Fibroblast of mammary gland (primary cell): Measurements from ENCODE around the gene PBRM1.

Source experiments
- DNase-seq: peaks from one replicate; pipeline ENCODE4 v3.0.0-alpha.2; 2010; ENCODE audit warnings: low read depth
- H3K4me3 ChIP-seq: 2 replicates; pipeline ENCODE4 v1.5.1; 2011; ENCODE audit warnings: low read depth, mild to moderate bottlenecking, low read length, moderate library complexity; ENCODE audit not compliant: control insufficient read depth
- TF ChIP-seq, protein P1 (sequence below): conservative IDR thresholded peaks from 2 replicates; pipeline ENCODE4 v1.5.1; 2011; ENCODE audit warnings: low read depth, low read length, inconsistent platforms; ENCODE audit not compliant: control insufficient read depth, insufficient read depth

Gene PBRM1

GRCh38 chr3:52645549-52645948, 40.2 kb downstream of the PBRM1 start:
- no peak overlapping the region for H3K4me3 ChIP-seq
- no peak for DNase-seq
- TF ChIP-seq, protein P1, sequence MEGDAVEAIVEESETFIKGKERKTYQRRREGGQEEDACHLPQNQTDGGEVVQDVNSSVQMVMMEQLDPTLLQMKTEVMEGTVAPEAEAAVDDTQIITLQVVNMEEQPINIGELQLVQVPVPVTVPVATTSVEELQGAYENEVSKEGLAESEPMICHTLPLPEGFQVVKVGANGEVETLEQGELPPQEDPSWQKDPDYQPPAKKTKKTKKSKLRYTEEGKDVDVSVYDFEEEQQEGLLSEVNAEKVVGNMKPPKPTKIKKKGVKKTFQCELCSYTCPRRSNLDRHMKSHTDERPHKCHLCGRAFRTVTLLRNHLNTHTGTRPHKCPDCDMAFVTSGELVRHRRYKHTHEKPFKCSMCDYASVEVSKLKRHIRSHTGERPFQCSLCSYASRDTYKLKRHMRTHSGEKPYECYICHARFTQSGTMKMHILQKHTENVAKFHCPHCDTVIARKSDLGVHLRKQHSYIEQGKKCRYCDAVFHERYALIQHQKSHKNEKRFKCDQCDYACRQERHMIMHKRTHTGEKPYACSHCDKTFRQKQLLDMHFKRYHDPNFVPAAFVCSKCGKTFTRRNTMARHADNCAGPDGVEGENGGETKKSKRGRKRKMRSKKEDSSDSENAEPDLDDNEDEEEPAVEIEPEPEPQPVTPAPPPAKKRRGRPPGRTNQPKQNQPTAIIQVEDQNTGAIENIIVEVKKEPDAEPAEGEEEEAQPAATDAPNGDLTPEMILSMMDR, result no peak

- DNase-seq, result peak; percentile 23
- TF ChIP-seq, protein P1, result no peak
- no peak overlapping the region for H3K4me3 ChIP-seq
These were observed 49.0 kb downstream of the PBRM1 start for GRCh38 chr3:52636673-52637072.

DNA sequence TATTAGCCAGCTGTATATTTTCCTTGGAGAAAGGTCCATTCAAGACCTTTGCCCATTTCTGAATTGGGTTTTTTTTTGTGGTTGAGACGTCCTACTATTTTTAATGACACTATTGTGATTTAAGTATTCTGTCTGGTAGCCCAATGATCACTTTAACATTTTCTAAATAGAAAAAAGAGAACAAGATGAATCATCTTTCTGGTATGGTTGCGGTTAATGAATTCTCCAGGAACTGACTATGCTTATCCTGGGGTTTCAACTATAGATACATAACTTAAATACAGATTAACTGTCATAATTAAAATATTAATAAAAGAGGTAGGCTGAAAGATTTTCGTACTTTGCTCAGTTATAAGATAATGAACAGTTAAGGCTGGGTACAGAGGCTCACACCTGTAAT, 51.9 kb downstream of the PBRM1 start:
- TF ChIP-seq, protein P1, result no peak
- H3K4me3 ChIP-seq, result no peak overlapping the region
- DNase-seq, result peak; percentile 24

DNA sequence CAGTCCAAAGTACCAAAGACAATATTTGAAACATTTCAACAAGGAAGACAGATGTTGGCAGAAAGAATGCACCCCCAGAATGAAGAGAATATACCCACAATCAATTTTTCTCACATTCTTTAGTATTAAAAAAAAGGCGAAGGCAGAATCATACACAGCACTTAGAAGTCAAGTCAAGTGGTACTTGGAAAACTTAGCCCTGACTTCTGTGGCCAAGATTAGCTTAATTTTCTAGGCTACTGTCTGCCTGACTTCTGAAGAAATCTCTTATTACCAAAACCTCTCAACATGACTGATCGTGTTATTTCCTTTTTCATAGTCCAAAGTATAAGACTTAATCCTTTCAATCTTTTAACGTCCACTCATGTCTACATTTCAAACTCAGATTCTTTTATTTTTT, 60.7 kb downstream of the PBRM1 start:
- DNase-seq, result no peak
- TF ChIP-seq, protein P1, result no peak
- H3K4me3 ChIP-seq, result no peak overlapping the region

DNA sequence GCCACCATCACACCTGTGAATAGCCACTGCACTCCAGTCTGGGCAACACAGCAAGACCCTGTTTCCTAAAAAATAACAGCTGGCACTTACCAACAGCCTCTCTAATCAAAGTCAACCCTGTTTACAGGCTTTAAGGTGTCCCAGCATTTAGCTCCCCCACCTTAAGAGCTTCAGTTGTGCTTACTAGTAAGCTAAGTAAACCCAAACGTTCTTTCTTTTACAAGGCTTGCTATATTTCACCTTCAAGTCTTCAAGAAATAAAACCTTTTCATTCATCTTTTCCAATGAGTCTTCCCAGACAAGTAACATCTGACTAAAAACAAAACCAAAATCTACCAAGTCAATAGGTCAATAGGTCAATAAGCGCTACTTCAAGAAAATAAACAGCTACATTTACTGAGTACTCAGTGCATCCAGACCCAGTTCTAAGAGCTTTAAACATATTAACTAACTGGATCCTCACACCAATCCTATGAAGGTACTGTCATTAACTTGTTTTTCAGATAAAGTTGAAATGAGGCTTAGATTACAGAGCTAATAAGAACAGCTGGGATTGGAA, 62.4 kb downstream of the PBRM1 start:
- TF ChIP-seq, protein P1, result no peak
- no peak for DNase-seq
- H3K4me3 ChIP-seq, result no peak overlapping the region

DNA sequence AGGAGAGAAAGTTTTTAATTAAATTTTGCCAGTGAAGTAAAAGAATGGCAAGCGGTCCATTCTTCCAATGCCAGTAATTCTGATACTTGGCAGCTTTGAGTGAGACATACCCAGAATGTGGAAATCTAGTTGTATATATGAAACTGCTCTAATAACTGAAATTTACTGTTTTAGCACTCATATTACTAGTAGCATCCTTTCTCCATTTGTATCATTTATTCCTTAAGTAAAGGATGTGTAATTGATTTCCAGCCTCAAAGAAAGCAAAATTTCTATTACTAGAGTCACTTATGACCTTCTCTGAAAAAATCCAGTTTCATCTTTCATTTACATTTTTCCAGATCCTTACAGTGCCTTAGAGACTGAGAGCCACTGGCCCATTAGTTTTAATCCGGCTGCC, 65.1 kb downstream of the PBRM1 start:
- TF ChIP-seq, protein P1, result no peak
- H3K4me3 ChIP-seq, result no peak overlapping the region
- no peak for DNase-seq

- TF ChIP-seq, protein P1, result no peak
- peak; percentile 36 for DNase-seq
- no peak overlapping the region for H3K4me3 ChIP-seq
These were observed 70.5 kb downstream of the PBRM1 start for GRCh38 chr3:52615166-52615565.
